Fibroblast of mammary gland (primary cell): Measurements from ENCODE around the gene ITGA1.

Experiments used
- DNase-seq: peaks from one replicate; pipeline ENCODE4 v3.0.0-alpha.2; 2010; ENCODE audit warnings: low read depth
- H3K4me3 ChIP-seq: 2 replicates; pipeline ENCODE4 v1.5.1; 2011; ENCODE audit warnings: low read depth, mild to moderate bottlenecking, low read length, moderate library complexity; ENCODE audit not compliant: control insufficient read depth
- CTCF ChIP-seq: conservative IDR thresholded peaks from 2 replicates; pipeline ENCODE4 v1.5.1; 2011; ENCODE audit warnings: low read depth, low read length, inconsistent platforms; ENCODE audit not compliant: control insufficient read depth, insufficient read depth

ITGA1 gene

GRCh38 chr5:52759331-52759730 lies 28.4 kb upstream of the ITGA1 start:
- peak; percentile 30 for DNase-seq
- no peak for TF ChIP-seq CTCF
- no peak overlapping the region for H3K4me3 ChIP-seq

DNA sequence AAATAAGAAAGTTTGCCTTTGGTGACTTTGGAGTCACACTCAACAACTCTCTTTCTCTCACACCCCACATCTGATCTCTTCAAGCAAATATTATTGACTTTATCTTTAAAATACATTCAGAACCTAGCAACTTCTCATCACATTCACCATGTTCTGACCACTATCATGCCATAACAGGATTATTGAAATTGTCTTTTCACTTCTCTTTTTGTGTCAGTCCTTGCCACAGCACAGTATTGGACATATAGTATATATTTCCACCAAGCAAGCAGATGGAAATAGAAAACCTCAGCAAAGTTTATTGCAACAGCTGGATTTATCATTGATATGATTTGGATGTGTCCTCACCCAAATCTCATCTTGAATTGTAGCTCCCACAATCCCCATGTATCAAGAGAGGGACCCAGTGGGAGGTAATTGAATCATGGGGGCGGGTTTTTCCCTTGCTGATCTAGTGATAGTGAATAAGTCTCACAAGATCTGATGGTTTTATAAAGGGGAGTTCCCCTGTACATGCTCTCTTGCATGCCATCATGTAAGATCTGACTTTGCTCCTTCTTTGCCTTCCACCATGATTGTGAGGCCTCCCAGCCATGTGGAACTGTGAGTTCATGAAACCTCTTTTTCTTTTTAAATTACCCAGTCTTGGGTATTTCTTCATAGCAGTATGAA lies 26.9 kb upstream of the ITGA1 start:
- no peak overlapping the region for H3K4me3 ChIP-seq
- DNase-seq, result no peak
- TF ChIP-seq CTCF, result no peak

- no peak overlapping the region for H3K4me3 ChIP-seq
- DNase-seq, result no peak
- no peak for TF ChIP-seq CTCF
Observed at GRCh38 chr5:52767217-52767743, 20.4 kb upstream of the ITGA1 start.

DNA sequence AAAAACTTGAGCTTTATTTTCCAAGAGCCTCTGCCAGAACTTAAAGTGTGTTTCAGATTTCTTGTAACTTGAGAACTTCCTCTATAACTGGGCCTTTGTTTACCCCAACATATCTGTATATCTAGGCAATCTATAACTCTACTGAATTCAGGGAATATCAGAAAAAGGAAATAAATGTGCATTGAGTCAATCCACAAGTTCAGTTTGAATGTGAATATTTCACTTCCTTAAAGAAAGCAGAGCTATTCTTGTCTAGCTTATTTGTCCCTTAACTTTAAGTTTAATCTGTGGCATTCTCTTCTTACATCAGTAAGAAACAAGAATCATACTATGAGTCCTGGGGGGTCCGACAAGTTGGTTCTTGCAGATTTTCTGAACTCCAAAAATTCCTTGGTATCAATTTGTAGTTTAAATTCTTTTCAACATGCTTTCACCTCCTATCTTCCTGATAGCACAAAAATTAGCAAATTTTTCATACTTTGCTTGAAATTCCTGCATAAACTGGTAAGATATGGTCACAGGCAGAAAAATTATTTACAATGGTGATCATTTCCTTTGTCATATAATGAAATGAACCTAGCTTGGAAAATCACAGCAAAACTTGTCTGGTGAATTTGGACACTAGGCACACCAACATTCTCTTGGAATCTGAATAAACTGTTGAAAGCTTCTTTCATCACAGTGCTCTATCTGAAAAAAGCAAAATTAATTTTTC lies 19.8 kb upstream of the ITGA1 start:
- no peak for DNase-seq
- TF ChIP-seq CTCF, result no peak
- no peak overlapping the region for H3K4me3 ChIP-seq

- no peak overlapping the region for H3K4me3 ChIP-seq
- DNase-seq, result no peak
- TF ChIP-seq CTCF, result no peak
Observed at GRCh38 chr5:52769061-52769460, 18.7 kb upstream of the ITGA1 start.

DNA sequence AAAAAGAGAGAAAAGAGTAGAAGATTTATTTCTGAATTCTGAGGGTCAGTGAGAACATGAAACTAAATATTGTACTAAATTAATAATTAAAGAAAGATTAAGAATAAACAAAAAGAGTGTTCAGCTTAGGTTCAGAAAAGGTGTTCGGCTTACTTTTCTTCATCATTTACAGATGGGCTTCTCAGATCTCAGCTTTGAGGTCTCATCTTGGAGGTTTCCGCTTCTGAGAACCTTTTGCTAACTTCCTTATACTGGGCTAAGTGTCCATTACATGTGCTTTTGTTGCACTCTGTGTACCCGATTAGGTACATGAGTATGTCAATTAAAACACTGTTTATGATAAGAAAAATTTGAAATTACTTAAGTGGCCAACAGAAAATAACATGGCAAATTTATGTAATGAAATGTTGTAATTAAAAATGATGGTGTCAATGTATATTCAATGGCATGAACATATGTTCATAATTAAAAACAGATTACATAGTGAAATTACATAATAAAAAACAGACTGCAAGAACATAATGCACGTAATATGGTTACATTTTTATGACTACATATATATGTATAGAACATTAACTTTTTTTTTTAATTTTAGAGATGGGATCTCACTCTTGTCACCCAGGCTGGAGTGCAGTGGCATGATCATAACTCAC lies 17.3 kb upstream of the ITGA1 start:
- no peak overlapping the region for H3K4me3 ChIP-seq
- TF ChIP-seq CTCF, result no peak
- no peak for DNase-seq
